ENCODE measurements around the gene DYNC1I1. TPM values are rescaled to one million over a fixed set of nuclear protein-coding genes. Genes with fewer than 3 reads are reported as not detected.

The DYNC1I1 gene
- total and polyA plus RNA-seq, 4 donors, result 0.28 to 0.67 (median 0.39) TPM

- Histone ChIP-seq H3K4me1 (ENCODE audit: control insufficient read depth in 4 of 4, insufficient read depth in 4 of 4, low read length in 3 of 4) (no peaks in the 10 kb centered on the region), H3K9me3 (ENCODE audit: control insufficient read depth in 4 of 4, low read length in 3 of 4) (no peaks in the 10 kb centered on the region), H3K27me3 (ENCODE audit: control insufficient read depth in 4 of 4, insufficient read depth in 4 of 4, low read length in 3 of 4) (peaks cover 0 to 2% (median 0%) of the 10 kb centered on the region in 4 donors), H3K27ac (ENCODE audit: low read depth in 1 of 2, low read length in 2 of 2) (no peak overlapping the region), H3K9ac (ENCODE audit: low read depth in 1 of 2, low read length in 2 of 2) (no peak overlapping the region), H3K36me3 (ENCODE audit: control insufficient read depth in 4 of 4, insufficient read depth in 3 of 4, low read depth in 1 of 4, low read length in 3 of 4) (no peaks in the 10 kb centered on the region), H3K4me3 (ENCODE audit: low read depth in 1 of 3, low read length in 3 of 3) (no peak overlapping the region)
- no peak for TF ChIP-seq HNF4G (IDR thresholded peaks at IDR 0.05)
- TF ChIP-seq ZBTB33 (IDR thresholded peaks at IDR 0.05), result no peak
- DNase-seq (ENCODE audit: low spot score), result no peak
- 73% methylated on average over 3 of the region's 3 CpGs for WGBS
Observed at GRCh38 chr7:96023387-96023786, 251.0 kb downstream of the DYNC1I1 start.

DNA sequence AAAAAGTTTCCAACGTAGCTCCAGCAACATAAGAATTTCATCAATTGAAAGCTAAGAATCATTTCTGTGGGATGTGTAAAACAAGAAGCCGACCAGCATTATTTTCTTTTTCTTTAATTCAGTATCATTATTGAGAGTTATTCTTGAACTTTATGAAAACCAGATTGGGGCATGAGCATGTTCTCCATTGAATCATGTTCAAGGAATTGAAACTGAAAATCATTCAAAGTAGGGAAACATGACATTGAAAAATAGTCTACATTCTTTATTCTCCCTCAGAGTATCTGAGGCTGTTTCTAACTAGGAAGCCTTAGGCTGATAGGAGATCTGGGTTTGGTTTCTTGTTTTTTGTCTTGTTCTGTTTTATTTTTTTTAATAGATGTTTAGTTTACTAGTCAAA lies 253.7 kb downstream of the DYNC1I1 start:
- Histone ChIP-seq H3K27ac (ENCODE audit: low read depth in 1 of 2, low read length in 2 of 2) (no peak overlapping the region), H3K9me3 (ENCODE audit: control insufficient read depth in 4 of 4, low read length in 3 of 4) (no peaks in the 10 kb centered on the region), H3K4me3 (ENCODE audit: low read depth in 1 of 3, low read length in 3 of 3) (no peak overlapping the region), H3K36me3 (ENCODE audit: control insufficient read depth in 4 of 4, insufficient read depth in 3 of 4, low read depth in 1 of 4, low read length in 3 of 4) (no peaks in the 10 kb centered on the region), H3K27me3 (ENCODE audit: control insufficient read depth in 4 of 4, insufficient read depth in 4 of 4, low read length in 3 of 4) (peaks cover 0 to 2% (median under 1%) of the 10 kb centered on the region in 4 donors), H3K4me1 (ENCODE audit: control insufficient read depth in 4 of 4, insufficient read depth in 4 of 4, low read length in 3 of 4) (no peaks in the 10 kb centered on the region), H3K9ac (ENCODE audit: low read depth in 1 of 2, low read length in 2 of 2) (no peak overlapping the region)
- no peak for TF ChIP-seq ATF3 (IDR thresholded peaks at IDR 0.05)
- TF ChIP-seq, protein P1, sequence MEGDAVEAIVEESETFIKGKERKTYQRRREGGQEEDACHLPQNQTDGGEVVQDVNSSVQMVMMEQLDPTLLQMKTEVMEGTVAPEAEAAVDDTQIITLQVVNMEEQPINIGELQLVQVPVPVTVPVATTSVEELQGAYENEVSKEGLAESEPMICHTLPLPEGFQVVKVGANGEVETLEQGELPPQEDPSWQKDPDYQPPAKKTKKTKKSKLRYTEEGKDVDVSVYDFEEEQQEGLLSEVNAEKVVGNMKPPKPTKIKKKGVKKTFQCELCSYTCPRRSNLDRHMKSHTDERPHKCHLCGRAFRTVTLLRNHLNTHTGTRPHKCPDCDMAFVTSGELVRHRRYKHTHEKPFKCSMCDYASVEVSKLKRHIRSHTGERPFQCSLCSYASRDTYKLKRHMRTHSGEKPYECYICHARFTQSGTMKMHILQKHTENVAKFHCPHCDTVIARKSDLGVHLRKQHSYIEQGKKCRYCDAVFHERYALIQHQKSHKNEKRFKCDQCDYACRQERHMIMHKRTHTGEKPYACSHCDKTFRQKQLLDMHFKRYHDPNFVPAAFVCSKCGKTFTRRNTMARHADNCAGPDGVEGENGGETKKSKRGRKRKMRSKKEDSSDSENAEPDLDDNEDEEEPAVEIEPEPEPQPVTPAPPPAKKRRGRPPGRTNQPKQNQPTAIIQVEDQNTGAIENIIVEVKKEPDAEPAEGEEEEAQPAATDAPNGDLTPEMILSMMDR (IDR thresholded peaks at IDR 0.05; ENCODE audit: low read depth, low read length, missing input control), result no peak
- no peak for DNase-seq (ENCODE audit: low spot score)
- WGBS, result 88% methylated on average over 2 of the region's 2 CpGs

DNA sequence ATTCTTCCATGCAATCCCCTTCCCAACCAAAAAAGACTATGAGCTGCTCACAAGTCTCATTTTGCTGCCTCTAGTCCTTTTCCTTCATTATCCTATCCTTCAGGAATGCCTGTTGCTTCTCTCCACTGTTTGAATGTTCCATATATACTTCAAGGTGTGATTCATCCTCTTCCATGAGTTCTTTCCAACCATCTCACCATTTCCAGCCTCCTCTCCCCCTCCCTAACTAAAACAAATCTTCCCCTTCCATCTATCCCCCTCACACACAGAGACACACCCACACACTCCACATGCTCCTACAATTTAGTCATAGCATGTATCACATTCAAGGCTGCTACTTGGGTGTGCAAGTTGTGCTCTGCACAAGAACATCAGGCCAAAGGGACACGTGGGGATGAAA lies 254.3 kb downstream of the DYNC1I1 start:
- Histone ChIP-seq H3K4me1 (ENCODE audit: control insufficient read depth in 4 of 4, insufficient read depth in 4 of 4, low read length in 3 of 4) (no peaks in the 10 kb centered on the region), H3K9ac (ENCODE audit: low read depth in 1 of 2, low read length in 2 of 2) (no peak overlapping the region), H3K27ac (ENCODE audit: low read depth in 1 of 2, low read length in 2 of 2) (no peak overlapping the region), H3K9me3 (ENCODE audit: control insufficient read depth in 4 of 4, low read length in 3 of 4) (no peaks in the 10 kb centered on the region), H3K4me3 (ENCODE audit: low read depth in 1 of 3, low read length in 3 of 3) (no peak overlapping the region), H3K27me3 (ENCODE audit: control insufficient read depth in 4 of 4, insufficient read depth in 4 of 4, low read length in 3 of 4) (peaks cover 0 to 2% (median under 1%) of the 10 kb centered on the region in 4 donors), H3K36me3 (ENCODE audit: control insufficient read depth in 4 of 4, insufficient read depth in 3 of 4, low read depth in 1 of 4, low read length in 3 of 4) (no peaks in the 10 kb centered on the region)
- WGBS, result 52% methylated on average over 1 of the region's 1 CpG
- no peak for DNase-seq (ENCODE audit: low spot score)
- no peak for TF ChIP-seq SP1 (IDR thresholded peaks at IDR 0.05)
- no peak for TF ChIP-seq HNF4A (conservative IDR thresholded peaks at IDR 0.05)
- TF ChIP-seq REST (IDR thresholded peaks at IDR 0.05), result no peak
- TF ChIP-seq ATF3 (IDR thresholded peaks at IDR 0.05), result no peak
- TF ChIP-seq JUND (IDR thresholded peaks at IDR 0.05), result no peak
- TF ChIP-seq RXRA (IDR thresholded peaks at IDR 0.05), result no peak
- TF ChIP-seq EGR1 (IDR thresholded peaks at IDR 0.05; ENCODE audit: low read depth in 2 of 2), result no peak
- no peak for TF ChIP-seq YY1 (IDR thresholded peaks at IDR 0.05)
- no peak for TF ChIP-seq NR2F2 (IDR thresholded peaks at IDR 0.05)
- no peak for TF ChIP-seq GABPA (IDR thresholded peaks at IDR 0.05 in 1 of 2, conservative IDR thresholded peaks at IDR 0.05 in 1 of 2)
- TF ChIP-seq, protein P2, sequence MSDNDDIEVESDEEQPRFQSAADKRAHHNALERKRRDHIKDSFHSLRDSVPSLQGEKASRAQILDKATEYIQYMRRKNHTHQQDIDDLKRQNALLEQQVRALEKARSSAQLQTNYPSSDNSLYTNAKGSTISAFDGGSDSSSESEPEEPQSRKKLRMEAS (IDR thresholded peaks at IDR 0.05), result no peak
- TF ChIP-seq FOXA1 (IDR thresholded peaks at IDR 0.05), result no peak
- TF ChIP-seq RAD21 (IDR thresholded peaks at IDR 0.05), result no peak
- TF ChIP-seq ZBTB33 (IDR thresholded peaks at IDR 0.05), result no peak
